ENCODE results near the gene EYA2.

DNA sequence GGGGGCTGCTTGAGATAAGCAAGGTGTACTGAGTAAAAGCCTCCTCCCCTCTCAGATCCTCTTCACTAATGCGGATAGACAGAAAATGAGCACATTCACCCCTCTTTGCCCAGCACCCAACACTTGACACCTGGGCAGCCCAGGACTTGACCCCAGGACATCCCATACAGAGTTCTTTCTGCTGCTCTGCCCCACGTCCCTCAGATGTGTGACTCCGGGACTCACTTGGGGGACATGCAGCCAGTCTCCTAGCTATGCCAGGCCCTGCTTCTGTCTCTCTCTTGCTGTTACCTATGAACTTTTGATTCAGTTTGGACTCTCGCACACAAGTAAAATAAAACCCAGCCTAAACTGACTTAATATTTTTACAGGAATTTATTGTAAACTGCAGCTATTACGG lies 159.9 kb downstream of the EYA2 start:
- TF ChIP-seq CTCF (conservative IDR thresholded peaks at IDR 0.05; ENCODE audit: low read length) (no peak), EZH2phosphoT487 (IDR thresholded peaks at IDR 0.05; ENCODE audit: borderline replicate concordance) (no peak)

All from Loucy (cell line).